Neuron (in vitro differentiated cells): ENCODE results near the gene FLT1.

Source experiments
- H2AFZ ChIP-seq: one replicate; pipeline ENCODE4 v1.6.1; 2013; ENCODE audit warnings: low read depth, mild to moderate bottlenecking, inconsistent platforms, low read length, moderate library complexity
- H3K27me3 ChIP-seq: one replicate; pipeline ENCODE4 v1.6.1; 2013; ENCODE audit warnings: low read length; ENCODE audit not compliant: insufficient read depth
- H3K36me3 ChIP-seq: one replicate; pipeline ENCODE4 v1.6.1; 2013; ENCODE audit warnings: low read length; ENCODE audit not compliant: insufficient read depth
- H3K4me1 ChIP-seq: one replicate; pipeline ENCODE4 v1.6.1; 2013; ENCODE audit warnings: low read length; ENCODE audit not compliant: insufficient read depth
- H3K4me3 ChIP-seq: 2 replicates; pipeline ENCODE4 v1.5.1; 2013; ENCODE audit warnings: mild to moderate bottlenecking, low read length, moderate library complexity
- H3K9me3 ChIP-seq: one replicate; pipeline ENCODE4 v1.6.1; 2013; ENCODE audit warnings: low read length

Gene FLT1

GRCh38 chr13:28338742-28339141 is 156.2 kb downstream of the FLT1 start:
- Histone ChIP-seq H3K4me1 (peaks cover 8% of the 10 kb centered on the region), H3K9me3 (no peaks in the 10 kb centered on the region), H3K27me3 (peaks cover 12% of the 10 kb centered on the region), H2AFZ (no peak overlapping the region), H3K4me3 (no peak overlapping the region), H3K36me3 (no peaks in the 10 kb centered on the region)

GRCh38 chr13:28338006-28338574 is 156.8 kb downstream of the FLT1 start:
- Histone ChIP-seq H3K9me3 (no peaks in the 10 kb centered on the region), H2AFZ (no peak overlapping the region), H3K36me3 (no peaks in the 10 kb centered on the region), H3K4me3 (no peak overlapping the region), H3K27me3 (peaks cover 15% of the 10 kb centered on the region), H3K4me1 (peaks cover 8% of the 10 kb centered on the region)

GRCh38 chr13:28337166-28338005 is 157.5 kb downstream of the FLT1 start:
- Histone ChIP-seq H2AFZ (no peak overlapping the region), H3K4me3 (no peak overlapping the region), H3K9me3 (no peaks in the 10 kb centered on the region), H3K36me3 (no peaks in the 10 kb centered on the region), H3K4me1 (peaks cover 8% of the 10 kb centered on the region), H3K27me3 (peaks cover 15% of the 10 kb centered on the region)

GRCh38 chr13:28336193-28336657 is 158.7 kb downstream of the FLT1 start:
- Histone ChIP-seq H3K4me3 (no peak overlapping the region), H3K36me3 (no peaks in the 10 kb centered on the region), H3K9me3 (no peaks in the 10 kb centered on the region)

GRCh38 chr13:28333204-28333881 is 161.6 kb downstream of the FLT1 start:
- Histone ChIP-seq H3K4me1 (peaks cover 8% of the 10 kb centered on the region), H3K4me3 (no peak overlapping the region), H3K9me3 (no peaks in the 10 kb centered on the region), H3K27me3 (peaks cover 13% of the 10 kb centered on the region), H3K36me3 (no peaks in the 10 kb centered on the region), H2AFZ (no peak overlapping the region)

More at GRCh38 chr13:28336193-28336657, 158.7 kb downstream of the FLT1 start:
- Histone ChIP-seq H3K27me3 (peaks cover 15% of the 10 kb centered on the region), H3K4me1 (peaks cover 8% of the 10 kb centered on the region), H2AFZ (no peak overlapping the region)

GRCh38 chr13:28329395-28330158 is 165.4 kb downstream of the FLT1 start:
- peaks cover 10% of the 10 kb centered on the region for H3K27me3 ChIP-seq
- H2AFZ ChIP-seq = no peak overlapping the region
- no peak overlapping the region for H3K4me3 ChIP-seq
- no peaks in the 10 kb centered on the region for H3K4me1 ChIP-seq
- H3K36me3 ChIP-seq = no peaks in the 10 kb centered on the region
- H3K9me3 ChIP-seq = no peaks in the 10 kb centered on the region

GRCh38 chr13:28328271-28328607 is 166.7 kb downstream of the FLT1 start:
- H3K9me3 ChIP-seq = no peaks in the 10 kb centered on the region
- no peaks in the 10 kb centered on the region for H3K27me3 ChIP-seq
- H3K4me3 ChIP-seq = no peak overlapping the region
- no peaks in the 10 kb centered on the region for H3K36me3 ChIP-seq
- no peaks in the 10 kb centered on the region for H3K4me1 ChIP-seq
- H2AFZ ChIP-seq = no peak overlapping the region

- no peaks in the 10 kb centered on the region for H3K4me1 ChIP-seq
- no peak overlapping the region for H2AFZ ChIP-seq
- H3K36me3 ChIP-seq = no peaks in the 10 kb centered on the region
- no peak overlapping the region for H3K4me3 ChIP-seq
- peaks cover 2% of the 10 kb centered on the region for H3K27me3 ChIP-seq
- no peaks in the 10 kb centered on the region for H3K9me3 ChIP-seq
Measured at GRCh38 chr13:28327373-28328270, 167.3 kb downstream of the FLT1 start.

GRCh38 chr13:28326056-28326455 is 168.9 kb downstream of the FLT1 start:
- Histone ChIP-seq H3K27me3 (peaks cover 2% of the 10 kb centered on the region), H3K9me3 (no peaks in the 10 kb centered on the region), H2AFZ (no peak overlapping the region), H3K36me3 (no peaks in the 10 kb centered on the region), H3K4me1 (no peaks in the 10 kb centered on the region), H3K4me3 (no peak overlapping the region)

GRCh38 chr13:28325022-28325421 is 169.9 kb downstream of the FLT1 start:
- Histone ChIP-seq H3K4me1 (no peaks in the 10 kb centered on the region), H3K4me3 (no peak overlapping the region), H2AFZ (no peak overlapping the region), H3K27me3 (peaks cover 2% of the 10 kb centered on the region), H3K9me3 (no peaks in the 10 kb centered on the region), H3K36me3 (no peaks in the 10 kb centered on the region)

- H3K4me1 ChIP-seq = no peaks in the 10 kb centered on the region
- H2AFZ ChIP-seq = no peak overlapping the region
- no peaks in the 10 kb centered on the region for H3K9me3 ChIP-seq
- no peak overlapping the region for H3K4me3 ChIP-seq
- peaks cover 2% of the 10 kb centered on the region for H3K27me3 ChIP-seq
- no peaks in the 10 kb centered on the region for H3K36me3 ChIP-seq
Measured at GRCh38 chr13:28324181-28324789, 170.6 kb downstream of the FLT1 start.
